CD14-positive monocyte (primary cell): ENCODE data around the gene IQGAP2. TPM values are rescaled to one million over a fixed set of nuclear protein-coding genes. Genes with fewer than 3 reads are reported as not detected.

ENCODE experiments used
- DNase-seq, 3 donors: peaks; one replicate each; pipeline ENCODE4 v3.0.0-alpha.2; 2011 to 2022
- H2AFZ ChIP-seq: 2 replicates; pipeline ENCODE4 v1.6.0; 2012; ENCODE audit warnings: mild to moderate bottlenecking, low read depth, low read length, inconsistent platforms; ENCODE audit not compliant: insufficient read depth, poor library complexity, severe bottlenecking
- H3K27ac ChIP-seq, 2 donors: 1 replicate in 1 of 2; 2 replicates in 1 of 2; pipeline ENCODE4 v1.5.1; 2012 to 2013; ENCODE audit warnings: low read length in 2 of 2, control low read depth in 1 of 2, inconsistent platforms in 1 of 2, low read depth in 1 of 2, mild to moderate bottlenecking in 1 of 2
- H3K27me3 ChIP-seq, 2 donors: one replicate each; pipeline versions ENCODE4 v1.6.0 to v1.6.1; 2011 to 2013; ENCODE audit warnings: low read length in 2 of 2; ENCODE audit not compliant: control insufficient read depth in 2 of 2, insufficient read depth in 2 of 2
- H3K36me3 ChIP-seq, 2 donors: replicated peaks in 1 of 2; 1 replicate in 1 of 2; 2 replicates in 1 of 2; pipeline versions ENCODE4 v1.5.1 to v1.6.1; 2012 to 2013; ENCODE audit warnings: low read length in 2 of 2, control low read depth in 1 of 2, inconsistent platforms in 1 of 2, mild to moderate bottlenecking in 1 of 2; ENCODE audit not compliant: insufficient read depth in 2 of 2, control insufficient read depth in 1 of 2
- H3K4me1 ChIP-seq, 2 donors: 1 replicate in 1 of 2; 2 replicates in 1 of 2; pipeline versions ENCODE4 v1.5.1 to v1.6.1; 2012 to 2013; ENCODE audit warnings: low read length in 2 of 2, control low read depth in 1 of 2, inconsistent platforms in 1 of 2, mild to moderate bottlenecking in 1 of 2, moderate library complexity in 1 of 2; ENCODE audit not compliant: insufficient read depth in 2 of 2, control insufficient read depth in 1 of 2
- H3K4me2 ChIP-seq: replicated peaks from 2 replicates; pipeline ENCODE3; 2012; ENCODE audit warnings: low read length, moderate library complexity, mild to moderate bottlenecking; ENCODE audit not compliant: poor library complexity, severe bottlenecking; ENCODE audit errors: extremely low read depth
- H3K4me3 ChIP-seq, 3 experiments: fragments of 200-600 bp in 1 of 3; sonication (generic) in 1 of 3; replicated peaks in 1 of 3; 1 replicate in 2 of 3; 2 replicates in 1 of 3; pipeline ENCODE4 v1.5.1; 2011 to 2013; ENCODE audit warnings: low read length in 3 of 3, mild to moderate bottlenecking in 3 of 3, control low read depth in 2 of 3, low read depth in 2 of 3, inconsistent platforms in 1 of 3, moderate library complexity in 1 of 3
- H3K79me2 ChIP-seq: 2 replicates; pipeline ENCODE4 v1.6.0; 2012; ENCODE audit warnings: mild to moderate bottlenecking, control low read depth, inconsistent platforms, low read length, moderate library complexity; ENCODE audit not compliant: insufficient read depth
- H3K9ac ChIP-seq: 2 replicates; pipeline ENCODE4 v1.6.0; 2017; ENCODE audit warnings: low read length, mild to moderate bottlenecking; ENCODE audit not compliant: insufficient read depth, poor library complexity, severe bottlenecking
- H3K9me3 ChIP-seq, 2 donors: replicated peaks in 1 of 2; 1 replicate in 1 of 2; 2 replicates in 1 of 2; pipeline versions ENCODE4 v1.5.1 to v1.6.1; 2012 to 2013; ENCODE audit warnings: low read length in 2 of 2, control low read depth in 1 of 2; ENCODE audit not compliant: control insufficient read depth in 1 of 2, insufficient read depth in 1 of 2
- H4K20me1 ChIP-seq: 2 replicates; pipeline ENCODE4 v1.6.0; 2012; ENCODE audit warnings: mild to moderate bottlenecking, low read length, control low read depth, moderate library complexity; ENCODE audit not compliant: insufficient read depth
- H3K27ac Mint-ChIP-seq, 7 donors: one replicate each; pipeline ENCODE4 v1.8.0; 2020; ENCODE audit warnings: mild to moderate bottlenecking in 7 of 7, mixed read lengths in 7 of 7, moderate library complexity in 6 of 7, inconsistent platforms in 2 of 7
- H3K27me3 Mint-ChIP-seq, 3 donors: one replicate each; pipeline ENCODE4 v1.8.0; 2021 to 2022; ENCODE audit warnings: low read depth in 3 of 3, mild to moderate bottlenecking in 3 of 3, mixed read lengths in 3 of 3, moderate library complexity in 3 of 3, inconsistent platforms in 1 of 3
- H3K36me3 Mint-ChIP-seq, 2 donors: one replicate each; pipeline ENCODE4 v1.8.0; 2020; ENCODE audit warnings: mixed read lengths in 2 of 2, inconsistent platforms in 1 of 2, mild to moderate bottlenecking in 1 of 2
- H3K4me1 Mint-ChIP-seq: one replicate; pipeline ENCODE4 v1.8.0; 2020; ENCODE audit warnings: mild to moderate bottlenecking, mixed read lengths
- H3K4me3 Mint-ChIP-seq, 2 donors: one replicate each; pipeline ENCODE4 v1.8.0; 2020; ENCODE audit warnings: mild to moderate bottlenecking in 2 of 2, mixed read lengths in 2 of 2, moderate library complexity in 1 of 2
- H3K9me3 Mint-ChIP-seq, 7 donors: one replicate each; pipeline ENCODE4 v1.8.0; 2020 to 2022; ENCODE audit warnings: mixed read lengths in 7 of 7, mild to moderate bottlenecking in 6 of 7, moderate library complexity in 6 of 7, inconsistent platforms in 2 of 7
- WGBS: methylation state at CpG from one replicate; pipeline ENCODE4 v1.1.5; 2013; ENCODE audit warnings: missing lambda C conversion rate; ENCODE audit not compliant: insufficient coverage; 5-methylcytosine and 5-hydroxymethylcytosine counted together
- intact Hi-C, 2 donors: fragments of 100-400 bp; cut with micrococcal nuclease; formaldehyde crosslinking; loops; one replicate each; pipeline versions ENCODE4 v1.15.0 to v1.15.1; 2023
- polyA plus RNA-seq, 3 donors: library from polyadenylated mRNA; depleted of rRNA in 1 of 3; unstranded in 2 of 3; stranded (reverse) in 1 of 3; fragments of 300-500 nt in 2 of 3; fragments of >200 nt in 1 of 3; fragmentation: Illumina TruSeq in 2 of 3; gene quantifications; 1 replicate in 2 of 3; 2 replicates in 1 of 3; pipeline ENCODE4 v1.2.3, GENCODE V29; 2012 to 2021
- TF ChIP-seq, protein P1 (sequence below): fragments of 200-600 bp; IDR thresholded peaks from one replicate; pipeline ENCODE4 v1.8.0; 2022; ENCODE audit warnings: antibody characterized with exemption, mild to moderate bottlenecking

IQGAP2 gene
- polyA plus RNA-seq, 3 donors, result 21.4 to 50.9 (median 35.4) TPM

DNA sequence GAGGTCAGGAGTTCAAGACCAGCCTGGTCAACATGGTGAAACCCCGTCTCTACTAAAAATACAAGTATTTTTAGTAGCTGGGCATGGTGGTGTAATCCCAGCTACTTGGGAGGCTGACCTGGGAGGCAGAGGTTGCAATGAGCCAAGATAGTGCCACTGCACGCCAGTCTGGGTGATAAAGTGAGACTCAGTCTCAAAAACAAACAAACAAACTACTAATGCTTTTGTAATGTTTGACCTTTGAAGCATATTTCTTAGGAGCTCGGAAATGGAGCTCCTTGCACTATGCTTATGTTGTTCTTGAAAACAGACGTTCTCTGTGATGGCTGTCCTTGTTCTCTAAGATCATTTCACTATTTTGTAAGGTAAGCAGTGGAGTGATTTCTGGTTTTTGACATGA, 214.1 kb downstream of the IQGAP2 start:
- Histone ChIP-seq H3K9me3 (no peaks in the 10 kb centered on the region), H3K9ac (no peak overlapping the region), H2AFZ (no peak overlapping the region), H3K79me2 (no peaks in the 10 kb centered on the region), H3K27me3 (no peaks in the 10 kb centered on the region), H3K4me3 (no peak overlapping the region), H4K20me1 (peaks cover 4% of the 10 kb centered on the region), H3K36me3 (peaks cover 51 to 99% of the 10 kb centered on the region in 2 donors), H3K4me1 (no peaks in the 10 kb centered on the region), H3K27ac (no peak overlapping the region), H3K4me2 (no peak overlapping the region)
- Mint-ChIP-seq H3K9me3 (no peaks in the 10 kb centered on the region), H3K27me3 (peaks cover 0 to 2% (median 0%) of the 10 kb centered on the region in 3 donors), H3K4me3 (no peak overlapping the region), H3K4me1 (peaks cover 8% of the 10 kb centered on the region), H3K27ac (no peak overlapping the region), H3K36me3 (peaks cover 78 to 84% of the 10 kb centered on the region in 2 donors)
- WGBS, result 100% methylated on average over 2 of the region's 4 CpGs
- no peak for DNase-seq
- intact Hi-C loops, result no loop called here
- TF ChIP-seq, protein P1, sequence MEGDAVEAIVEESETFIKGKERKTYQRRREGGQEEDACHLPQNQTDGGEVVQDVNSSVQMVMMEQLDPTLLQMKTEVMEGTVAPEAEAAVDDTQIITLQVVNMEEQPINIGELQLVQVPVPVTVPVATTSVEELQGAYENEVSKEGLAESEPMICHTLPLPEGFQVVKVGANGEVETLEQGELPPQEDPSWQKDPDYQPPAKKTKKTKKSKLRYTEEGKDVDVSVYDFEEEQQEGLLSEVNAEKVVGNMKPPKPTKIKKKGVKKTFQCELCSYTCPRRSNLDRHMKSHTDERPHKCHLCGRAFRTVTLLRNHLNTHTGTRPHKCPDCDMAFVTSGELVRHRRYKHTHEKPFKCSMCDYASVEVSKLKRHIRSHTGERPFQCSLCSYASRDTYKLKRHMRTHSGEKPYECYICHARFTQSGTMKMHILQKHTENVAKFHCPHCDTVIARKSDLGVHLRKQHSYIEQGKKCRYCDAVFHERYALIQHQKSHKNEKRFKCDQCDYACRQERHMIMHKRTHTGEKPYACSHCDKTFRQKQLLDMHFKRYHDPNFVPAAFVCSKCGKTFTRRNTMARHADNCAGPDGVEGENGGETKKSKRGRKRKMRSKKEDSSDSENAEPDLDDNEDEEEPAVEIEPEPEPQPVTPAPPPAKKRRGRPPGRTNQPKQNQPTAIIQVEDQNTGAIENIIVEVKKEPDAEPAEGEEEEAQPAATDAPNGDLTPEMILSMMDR, result no peak

DNA sequence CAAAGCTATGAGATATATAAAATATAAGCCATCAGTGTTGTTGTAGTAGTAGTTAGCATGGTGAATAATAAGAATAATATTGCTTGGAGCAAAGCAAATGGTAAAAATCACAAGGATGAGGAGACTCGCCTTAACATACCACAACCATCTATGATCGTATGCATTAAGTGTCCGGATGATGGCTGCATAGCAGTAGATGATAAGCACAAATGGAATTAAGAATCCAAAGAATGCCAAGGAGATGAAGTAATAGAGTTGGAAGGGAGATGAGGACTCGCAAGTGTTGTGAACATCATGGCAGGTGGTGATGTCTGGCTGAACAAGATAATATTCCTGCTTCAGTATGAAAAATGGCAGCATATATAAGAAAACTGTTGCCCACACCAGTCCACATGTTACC, 214.6 kb downstream of the IQGAP2 start:
- Histone ChIP-seq H3K4me1 (no peaks in the 10 kb centered on the region), H3K36me3 (peaks cover 47 to 98% of the 10 kb centered on the region in 2 donors), H2AFZ (no peak overlapping the region), H3K79me2 (no peaks in the 10 kb centered on the region), H3K27ac (no peak overlapping the region), H3K4me2 (no peak overlapping the region), H3K4me3 (no peak overlapping the region), H3K9me3 (no peaks in the 10 kb centered on the region), H4K20me1 (peaks cover 4% of the 10 kb centered on the region), H3K9ac (no peak overlapping the region), H3K27me3 (no peaks in the 10 kb centered on the region)
- Mint-ChIP-seq H3K27me3 (peaks cover 0 to 2% (median 0%) of the 10 kb centered on the region in 3 donors), H3K9me3 (no peaks in the 10 kb centered on the region), H3K4me1 (peaks cover 8% of the 10 kb centered on the region), H3K36me3 (peaks cover 76 to 82% of the 10 kb centered on the region in 2 donors), H3K27ac (peak overlapping the region in 1 of 7 donors; percentile 11), H3K4me3 (no peak overlapping the region)
- intact Hi-C loops, result no loop called here
- no peak for DNase-seq
- WGBS, result no CpG with 5 or more reads among the region's 4 CpGs
- TF ChIP-seq, protein P1, result no peak
